Fibroblast of pulmonary artery (primary cell): ENCODE results near the gene ACTR5.
"Not testable (repeated sequence)": the region's sequence is repeated elsewhere in the genome, so short reads cannot be mapped to it uniquely, and the experiment has no call there.

Experiments
- DNase-seq: peaks from one replicate; pipeline ENCODE4 v3.0.0-alpha.2; 2010; ENCODE audit warnings: low read depth
- H3K4me3 ChIP-seq: replicated peaks from 2 replicates; pipeline ENCODE4 v1.5.1; 2011; ENCODE audit warnings: low read depth, mild to moderate bottlenecking, control low read depth, low read length, moderate library complexity
- CTCF ChIP-seq: IDR thresholded peaks from 2 replicates; pipeline ENCODE4 v1.5.1; 2011; ENCODE audit warnings: mild to moderate bottlenecking, control low read depth, low read length, inconsistent platforms; ENCODE audit errors: missing control alignments

Gene ACTR5

GRCh38 chr20:38810926-38811630 is 62.8 kb downstream of the ACTR5 start:
- no peak for TF ChIP-seq CTCF
- no peak for DNase-seq
- H3K4me3 ChIP-seq: no peak overlapping the region

GRCh38 chr20:38811769-38812168 is 63.5 kb downstream of the ACTR5 start:
- no peak for DNase-seq
- H3K4me3 ChIP-seq: no peak overlapping the region
- TF ChIP-seq CTCF: no peak

GRCh38 chr20:38812182-38812581 is 63.9 kb downstream of the ACTR5 start:
- TF ChIP-seq CTCF: no peak
- no peak overlapping the region for H3K4me3 ChIP-seq
- DNase-seq: no peak

- TF ChIP-seq CTCF: no peak
- DNase-seq: no peak
- no peak overlapping the region for H3K4me3 ChIP-seq
Measured at GRCh38 chr20:38812709-38813573, 64.7 kb downstream of the ACTR5 start.

GRCh38 chr20:38813574-38813962 is 65.3 kb downstream of the ACTR5 start:
- not testable (repeated sequence) for DNase-seq, H3K4me3 ChIP-seq

GRCh38 chr20:38815446-38815845 is 67.2 kb downstream of the ACTR5 start:
- H3K4me3 ChIP-seq: no peak overlapping the region
- no peak for TF ChIP-seq CTCF
- no peak for DNase-seq

- DNase-seq: no peak
- TF ChIP-seq CTCF: no peak
- H3K4me3 ChIP-seq: no peak overlapping the region
Measured at GRCh38 chr20:38818113-38819065, 70.1 kb downstream of the ACTR5 start.
